SK-N-SH (cell line): Measurements from ENCODE around the gene DIO3. TPM values are rescaled to one million over a fixed set of nuclear protein-coding genes. Genes with fewer than 3 reads are reported as not detected.
A peak's percentile ranks its signal among the peaks of the same experiment; 100 is the strongest.

ENCODE experiments used
- CTCF ChIA-PET: fragments of 300-600, 350-600 bp; formaldehyde crosslinking; extraction: SDS; loops from one replicate; lab custom pipeline; 2021; lab: Yijun Ruan, JAX
- POLR2A ChIA-PET: fragments of 350-600 bp; sonication (Branson Sonifier 250); formaldehyde crosslinking; extraction: SDS; loops from one replicate; lab custom pipeline; 2020; ENCODE audit warnings: antibody characterized with exemption, inconsistent platforms; lab: Yijun Ruan, JAX
- DNase-seq: peaks from one replicate; pipeline ENCODE4 v3.0.0; 2012
- H2AFZ ChIP-seq: fragments of 200-600 bp; sonication (generic); 2 replicates; pipeline ENCODE4 v1.8.1; 2016; ENCODE audit warnings: antibody characterized with exemption, mild to moderate bottlenecking, low read depth
- H3F3A ChIP-seq: fragments of 200-600 bp; sonication (generic); replicated peaks from 2 replicates; pipeline ENCODE3; 2016; ENCODE audit warnings: antibody characterized with exemption, mild to moderate bottlenecking; ENCODE audit not compliant: insufficient read depth
- H3K27ac ChIP-seq, 2 experiments: fragments of 200-500 bp in 1 of 2; fragments of 200-600 bp in 1 of 2; sonication (Bioruptor generic) in 1 of 2; sonication (generic), shearing (Covaris generic) in 1 of 2; 2 replicates each; pipeline versions ENCODE4 v1.5.1 to v1.6.1; 2014 to 2016; ENCODE audit warnings: low read depth in 2 of 2, inconsistent platforms in 1 of 2, low read length in 1 of 2, mild to moderate bottlenecking in 1 of 2, mixed read lengths in 1 of 2
- H3K27me3 ChIP-seq: fragments of 200-600 bp; sonication (generic), shearing (Covaris generic); 2 replicates; pipeline ENCODE4 v1.6.1; 2016; ENCODE audit warnings: mixed run types; ENCODE audit not compliant: insufficient read depth
- H3K36me3 ChIP-seq, 2 experiments: fragments of 200-500 bp in 1 of 2; fragments of 200-600 bp in 1 of 2; sonication (Bioruptor generic) in 1 of 2; sonication (generic) in 1 of 2; replicated peaks in 1 of 2; 2 replicates each; pipeline versions ENCODE3 to v1.5.1; 2014 to 2016; ENCODE audit warnings: low read length in 1 of 2, mild to moderate bottlenecking in 1 of 2; ENCODE audit not compliant: insufficient read depth in 2 of 2, control insufficient read depth in 1 of 2
- H3K4me1 ChIP-seq, 2 experiments: fragments of 200-500 bp in 1 of 2; fragments of 200-600 bp in 1 of 2; sonication (Bioruptor generic) in 1 of 2; sonication (generic), shearing (Covaris generic) in 1 of 2; 2 replicates each; pipeline versions ENCODE4 v1.5.1 to v1.6.1; 2014 to 2016; ENCODE audit warnings: low read depth in 1 of 2, low read length in 1 of 2, mixed run types in 1 of 2; ENCODE audit not compliant: insufficient read depth in 2 of 2, control insufficient read depth in 1 of 2
- H3K4me2 ChIP-seq: fragments of 200-600 bp; sonication (generic), shearing (Covaris generic); 2 replicates; pipeline ENCODE4 v1.6.1; 2017; ENCODE audit warnings: mixed run types
- H3K4me3 ChIP-seq, 2 experiments: fragments of 200-500 bp in 1 of 2; fragments of 200-600 bp in 1 of 2; sonication (Bioruptor generic) in 1 of 2; sonication (generic), shearing (Covaris generic) in 1 of 2; 2 replicates each; pipeline versions ENCODE4 v1.5.1 to v1.8.1; 2014 to 2016; ENCODE audit warnings: low read depth in 2 of 2, inconsistent platforms in 1 of 2, low read length in 1 of 2, mild to moderate bottlenecking in 1 of 2, mixed read lengths in 1 of 2, moderate library complexity in 1 of 2
- H3K79me2 ChIP-seq: fragments of 200-600 bp; sonication (generic); 2 replicates; pipeline ENCODE4 v1.8.1; 2017; ENCODE audit warnings: mild to moderate bottlenecking; ENCODE audit not compliant: insufficient read depth
- H3K9ac ChIP-seq: fragments of 200-600 bp; sonication (generic); 2 replicates; pipeline ENCODE4 v1.6.1; 2017; ENCODE audit warnings: mixed run types
- H3K9me2 ChIP-seq: fragments of 200-600 bp; sonication (generic); 2 replicates; pipeline ENCODE4 v1.6.1; 2017; ENCODE audit warnings: mixed run types
- H3K9me3 ChIP-seq: fragments of 200-600 bp; sonication (generic); 2 replicates; pipeline ENCODE4 v1.6.1; 2017; ENCODE audit warnings: mixed run types, mild to moderate bottlenecking, moderate library complexity
- H4K20me1 ChIP-seq: fragments of 200-600 bp; sonication (generic); 2 replicates; pipeline ENCODE4 v1.6.1; 2017; ENCODE audit warnings: mild to moderate bottlenecking, mixed run types; ENCODE audit not compliant: insufficient read depth
- EP300 ChIP-seq, 2 experiments: IDR thresholded peaks; 2 replicates each; pipeline versions ENCODE4 v1.4.0 to v1.6.1; 2012; ENCODE audit warnings: borderline replicate concordance in 1 of 2, low read depth in 1 of 2, low read length in 1 of 2
- FOXJ3 ChIP-seq: sonication (generic); formaldehyde crosslinking; IDR thresholded peaks from 2 replicates; pipeline ENCODE4 v1.5.1; 2020; ENCODE audit warnings: mild to moderate bottlenecking, missing genetic modification reagents
- GATA2 ChIP-seq: sonication (generic); formaldehyde crosslinking; IDR thresholded peaks from 2 replicates; pipeline ENCODE4 v1.5.0; 2020; ENCODE audit warnings: mild to moderate bottlenecking, missing genetic modification reagents
- IRF3 ChIP-seq: fragments of 150-350 bp; IDR thresholded peaks from 2 replicates; pipeline ENCODE4 v1.6.1; 2016; ENCODE audit warnings: mild to moderate bottlenecking, low read depth, low read length
- NFIC ChIP-seq: IDR thresholded peaks from 2 replicates; pipeline ENCODE4 v1.4.0; 2012; ENCODE audit warnings: borderline replicate concordance
- PBX3 ChIP-seq: IDR thresholded peaks from 2 replicates; pipeline ENCODE4; 2012
- RCOR1 ChIP-seq: fragments of 150-350 bp; IDR thresholded peaks from 2 replicates; pipeline ENCODE4 v1.6.1; 2017; ENCODE audit warnings: antibody characterized with exemption, low read length
- REST ChIP-seq: IDR thresholded peaks from 2 replicates; pipeline ENCODE4 v1.6.1; 2012; ENCODE audit warnings: mild to moderate bottlenecking, low read depth, low read length, moderate library complexity
- SIN3A ChIP-seq: IDR thresholded peaks from 2 replicates; pipeline ENCODE4 v1.6.1; 2012; ENCODE audit warnings: low read depth, mild to moderate bottlenecking, low read length, moderate library complexity, borderline replicate concordance
- TAF1 ChIP-seq: IDR thresholded peaks from 2 replicates; pipeline ENCODE4 v1.6.1; 2012; ENCODE audit warnings: low read depth, mild to moderate bottlenecking, low read length, moderate library complexity, borderline replicate concordance
- TEAD4 ChIP-seq: IDR thresholded peaks from 2 replicates; pipeline ENCODE4 v1.4.0; 2012; ENCODE audit warnings: mild to moderate bottlenecking, borderline replicate concordance; ENCODE audit not compliant: insufficient read depth
- USF1 ChIP-seq: IDR thresholded peaks from 2 replicates; pipeline ENCODE4 v1.4.0; 2012; ENCODE audit warnings: low read depth, borderline replicate concordance
- YY1 ChIP-seq: IDR thresholded peaks from 2 replicates; pipeline ENCODE4 v1.4.0; 2012; ENCODE audit warnings: low read depth, mild to moderate bottlenecking
- ZBTB33 ChIP-seq: IDR thresholded peaks from 2 replicates; pipeline ENCODE4 v1.4.0; 2012; ENCODE audit warnings: low read depth, borderline replicate concordance
- WGBS: methylation state at CpG from one replicate; pipeline ENCODE4 v1.1.6; 2017; ENCODE audit warnings: low lambda C conversion rate; 5-methylcytosine and 5-hydroxymethylcytosine counted together
- polyA plus RNA-seq, 3 experiments: library from polyadenylated mRNA; depleted of rRNA; stranded (reverse); fragments of >200 nt; gene quantifications; 2 replicates each; pipeline ENCODE4 v1.2.3, GENCODE V29; 2012

Gene DIO3
- polyA plus RNA-seq, 1 of the 3 experiments (the other 2 are of a cell fraction), result not detected

GRCh38 chr14:101583715-101584054 lies 22.4 kb downstream of the DIO3 start:
- Histone ChIP-seq H3K4me1 (peaks cover 0 to 21% of the 10 kb centered on the region in 2 experiments; a peak in 1 of 4 replicates), H3K27ac (peak overlapping the region in 1 of 2 experiments; percentile 86; a peak in 2 of 4 replicates), H3K27me3 (no peaks in the 10 kb centered on the region), H3K79me2 (no peaks in the 10 kb centered on the region), H3K9me3 (no peaks in the 10 kb centered on the region), H3K9me2 (no peaks in the 10 kb centered on the region), H3K4me2 (0 out of 2 replicates have a peak overlapping the region, but pooled peaks have one; percentile 47), H3K9ac (no peak overlapping the region), H3K36me3 (no peaks in the 10 kb centered on the region), H3F3A (no peaks in the 10 kb centered on the region), H3K4me3 (peak overlapping the region in 1 of 2 experiments; percentile 21; a peak in 1 of 4 replicates), H4K20me1 (no peaks in the 10 kb centered on the region), H2AFZ (no peak overlapping the region)
- no peak for TF ChIP-seq ZBTB33
- no peak for TF ChIP-seq GATA2 (CRISPR knock-in tag)
- TF ChIP-seq NFIC, result no peak
- no peak for TF ChIP-seq YY1
- no peak for TF ChIP-seq TEAD4
- no peak for TF ChIP-seq EP300 (IDR thresholded peaks at IDR 0.05; ENCODE audit: borderline replicate concordance in 1 of 2, low read depth in 1 of 2, low read length in 1 of 2)
- no peak for TF ChIP-seq TAF1
- no peak for TF ChIP-seq SIN3A
- TF ChIP-seq USF1, result no peak
- TF ChIP-seq RCOR1, result no peak
- no peak for TF ChIP-seq PBX3
- TF ChIP-seq FOXJ3 (CRISPR knock-in tag), result no peak
- no peak for TF ChIP-seq REST
- TF ChIP-seq IRF3, result no peak
- CTCF ChIA-PET, result interaction anchor here (0.9 to 1.9 kb wide), 6 partner anchors 20 to 359 kb away, joined by 3 to 7 read pairs (median 4); no protein-coding TSS in a partner anchor
- 54% methylated on average over 7 of the region's 7 CpGs for WGBS
- DNase-seq, result no peak
- POLR2A ChIA-PET, result interaction anchor here (1.0 kb wide), 1 partner anchor 44 kb away, joined by 4 read pairs; no protein-coding TSS in a partner anchor
